Activated T-cell treated with anti-CD3 and anti-CD28 coated beads for 24 hours (primary cell): ENCODE measurements around the gene SLC16A13.

Experiments used
- DNase-seq: peaks from one replicate; pipeline ENCODE4 v3.0.0-alpha.2; 2020; ENCODE audit warnings: low read depth

SLC16A13 gene

GRCh38 chr17:7011942-7012254, 23.9 kb upstream of the SLC16A13 start:
- DNase-seq: no peak

GRCh38 chr17:7014261-7014994, 21.4 kb upstream of the SLC16A13 start:
- peak; percentile 96 for DNase-seq

GRCh38 chr17:7014995-7015958, 20.5 kb upstream of the SLC16A13 start:
- peak; percentile 72 for DNase-seq

GRCh38 chr17:7016418-7016817, 19.4 kb upstream of the SLC16A13 start:
- no peak for DNase-seq

- no peak for DNase-seq
These were observed 18.7 kb upstream of the SLC16A13 start for GRCh38 chr17:7016886-7017826.

- no peak for DNase-seq
These were observed 18.0 kb upstream of the SLC16A13 start for GRCh38 chr17:7017827-7018200.

- DNase-seq: no peak
These were observed 17.4 kb upstream of the SLC16A13 start for GRCh38 chr17:7018331-7018964.

- DNase-seq: no peak
These were observed 16.4 kb upstream of the SLC16A13 start for GRCh38 chr17:7019367-7019766.

- DNase-seq: no peak
These were observed 15.8 kb upstream of the SLC16A13 start for GRCh38 chr17:7019839-7020519.

GRCh38 chr17:7020894-7021664, 14.7 kb upstream of the SLC16A13 start:
- DNase-seq: no peak

GRCh38 chr17:7021993-7022778, 13.6 kb upstream of the SLC16A13 start:
- peak; percentile 72 for DNase-seq

GRCh38 chr17:7022781-7023571, 12.8 kb upstream of the SLC16A13 start, which contains the start of gene BCL6B:
Gene BCL6B (plus strand): TSS chr17:7023050. CDS start chr17:7023672, 622 bp downstream.
- DNase-seq: no peak

- DNase-seq: peak; percentile 89
These were observed 12.0 kb upstream of the SLC16A13 start for GRCh38 chr17:7023576-7024401.

- no peak for DNase-seq
These were observed 11.4 kb upstream of the SLC16A13 start for GRCh38 chr17:7024402-7024785.

GRCh38 chr17:7025245-7025644, 10.6 kb upstream of the SLC16A13 start:
- DNase-seq: no peak

- DNase-seq: no peak
These were observed 9.2 kb upstream of the SLC16A13 start for GRCh38 chr17:7026471-7027115.

GRCh38 chr17:7027335-7027734, 8.5 kb upstream of the SLC16A13 start:
- no peak for DNase-seq
